K562 (cell line): ENCODE data around the gene MAGEB16.

Experiments used
- CTCF ChIP-seq, 3 experiments: IDR thresholded peaks in 2 of 3; conservative IDR thresholded peaks in 1 of 3; 2 replicates each; pipeline ENCODE4 v1.5.1; 2011 to 2012; ENCODE audit warnings: low read length in 3 of 3, mild to moderate bottlenecking in 3 of 3, control low read depth in 2 of 3, improper control_type of control experiment in 1 of 3, inconsistent platforms in 1 of 3, low read depth in 1 of 3, mixed read lengths in 1 of 3, moderate library complexity in 1 of 3; ENCODE audit not compliant: insufficient read depth in 2 of 3
- TF ChIP-seq, protein P1 (sequence below): IDR thresholded peaks from 2 replicates; pipeline ENCODE4 v1.6.1; 2016; ENCODE audit warnings: missing genetic modification characterization, missing compliant biosample characterization

DNA sequence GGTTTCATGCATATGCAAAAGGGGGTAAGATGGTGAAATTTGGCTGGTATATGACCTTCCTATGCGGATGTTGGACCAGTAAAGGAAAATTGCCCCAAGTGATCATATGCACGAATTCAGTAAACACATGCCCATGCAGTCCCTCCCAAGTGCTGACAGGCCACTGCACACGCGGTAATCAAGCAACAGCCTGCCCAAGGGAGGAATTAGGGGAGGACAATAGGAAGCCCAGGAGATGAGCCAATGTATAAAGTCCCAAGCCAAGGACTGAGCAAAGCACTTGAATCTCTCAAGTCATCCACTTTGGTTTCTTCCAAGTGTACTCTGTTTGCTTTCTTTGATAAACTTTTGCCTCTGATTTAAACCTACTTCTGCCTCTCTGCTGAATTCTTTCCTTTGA is 21.1 kb downstream of the MAGEB16 start:
- TF ChIP-seq CTCF (IDR thresholded peaks at IDR 0.05 in 2 of 3, conservative IDR thresholded peaks at IDR 0.05 in 1 of 3; ENCODE audit: insufficient read depth in 2 of 3, low read depth in 1 of 3, low read length in 3 of 3) = no peak
- TF ChIP-seq, protein P1, sequence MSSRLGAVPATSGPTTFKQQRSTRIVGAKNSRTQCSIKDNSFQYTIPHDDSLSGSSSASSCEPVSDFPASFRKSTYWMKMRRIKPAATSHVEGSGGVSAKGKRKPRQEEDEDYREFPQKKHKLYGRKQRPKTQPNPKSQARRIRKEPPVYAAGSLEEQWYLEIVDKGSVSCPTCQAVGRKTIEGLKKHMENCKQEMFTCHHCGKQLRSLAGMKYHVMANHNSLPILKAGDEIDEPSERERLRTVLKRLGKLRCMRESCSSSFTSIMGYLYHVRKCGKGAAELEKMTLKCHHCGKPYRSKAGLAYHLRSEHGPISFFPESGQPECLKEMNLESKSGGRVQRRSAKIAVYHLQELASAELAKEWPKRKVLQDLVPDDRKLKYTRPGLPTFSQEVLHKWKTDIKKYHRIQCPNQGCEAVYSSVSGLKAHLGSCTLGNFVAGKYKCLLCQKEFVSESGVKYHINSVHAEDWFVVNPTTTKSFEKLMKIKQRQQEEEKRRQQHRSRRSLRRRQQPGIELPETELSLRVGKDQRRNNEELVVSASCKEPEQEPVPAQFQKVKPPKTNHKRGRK = no peak
